DLD1 (cell line): ENCODE results near the gene TREML4.

Experiments used
- in situ Hi-C: cut with HindIII; loops from 2 replicates; pipeline ENCODE4 v1.10.0; 2017; ENCODE audit warnings: low sequenced_read_pairs

The TREML4 gene

DNA sequence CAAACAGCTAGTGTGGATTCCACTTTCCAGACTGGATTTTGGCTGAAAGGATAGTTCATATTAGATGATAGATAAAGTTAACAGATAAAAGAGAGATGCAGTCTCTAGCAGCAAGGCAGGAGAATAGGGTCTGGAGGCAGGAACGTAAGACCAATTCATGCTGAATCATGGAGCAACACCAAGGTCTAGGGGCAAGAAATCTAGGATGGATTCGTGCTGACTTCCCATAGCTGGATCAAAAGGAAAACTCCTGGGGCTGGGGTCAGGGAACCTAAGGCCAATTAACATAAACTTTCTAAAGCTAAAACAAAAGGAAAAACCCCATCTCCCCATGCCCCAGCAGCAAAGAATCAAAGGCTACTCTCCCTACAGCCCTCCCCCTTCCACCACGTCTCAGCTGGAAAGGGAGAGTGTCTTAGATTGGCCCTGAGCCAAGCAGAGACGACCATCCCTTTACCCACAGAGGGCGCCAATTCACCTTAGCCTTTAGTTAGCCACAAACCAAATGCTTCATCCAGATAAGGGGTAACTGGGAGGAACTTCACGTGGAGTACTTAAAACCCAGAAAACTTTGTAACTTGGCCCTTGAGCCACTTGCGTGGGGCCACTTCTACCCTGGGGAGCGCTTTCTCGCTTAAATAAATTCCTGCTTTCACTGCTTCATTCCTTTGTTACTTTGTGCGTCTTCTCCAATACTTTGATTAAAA is 50.7 kb downstream of the TREML4 start:
- in situ Hi-C loops, result no loop called here

DNA sequence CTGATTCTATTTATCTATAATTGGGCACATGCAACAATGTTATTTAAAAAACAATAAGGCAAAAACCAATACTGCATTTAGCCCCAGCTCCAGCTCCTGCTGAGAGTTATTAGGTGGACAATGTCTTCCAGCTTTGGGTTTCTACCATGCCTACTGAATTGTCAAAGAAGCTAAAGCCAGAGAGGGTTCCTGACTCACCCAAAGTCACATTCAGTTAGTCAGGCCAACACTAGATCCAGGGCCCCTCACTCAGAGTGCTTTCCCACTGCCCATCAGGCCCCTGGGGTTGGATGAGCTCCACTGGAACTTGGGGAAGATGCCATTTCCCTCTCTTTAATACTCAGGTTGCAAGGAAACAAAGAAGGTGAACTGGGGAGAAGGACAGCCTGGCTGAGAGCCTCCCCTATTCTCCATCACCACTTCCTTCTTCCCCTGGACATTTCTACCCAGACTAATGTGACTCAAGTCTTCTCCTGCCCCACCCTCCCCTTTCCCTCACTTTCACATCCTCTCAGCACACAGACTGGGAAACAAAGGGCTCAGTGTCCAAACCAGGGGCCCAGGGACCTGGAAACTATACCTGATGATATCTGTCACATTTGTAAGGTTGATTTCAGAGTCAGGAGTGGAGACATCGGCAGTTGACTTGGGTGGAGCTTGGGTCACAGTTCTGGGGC is 52.4 kb downstream of the TREML4 start:
- in situ Hi-C loops, result no loop called here

DNA sequence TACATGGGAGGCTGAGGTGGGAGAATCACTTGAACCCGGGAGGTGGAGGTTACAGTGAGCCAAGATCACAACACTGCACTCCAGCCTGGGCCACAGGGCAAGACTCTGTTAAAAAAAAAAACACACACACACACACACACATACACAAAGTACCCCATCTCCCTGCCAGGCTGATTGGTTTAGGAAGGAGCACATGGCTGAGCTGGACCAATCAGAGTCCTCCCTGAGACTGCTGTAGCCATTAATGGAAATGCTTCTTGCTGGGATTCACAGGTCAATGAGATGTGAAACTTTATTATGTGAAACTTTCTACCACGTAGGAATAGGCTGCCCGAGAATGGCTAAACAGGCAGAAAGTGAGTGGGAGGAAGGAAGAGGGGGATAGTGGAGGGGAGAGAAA is 55.5 kb downstream of the TREML4 start:
- in situ Hi-C loops, result no loop called here

DNA sequence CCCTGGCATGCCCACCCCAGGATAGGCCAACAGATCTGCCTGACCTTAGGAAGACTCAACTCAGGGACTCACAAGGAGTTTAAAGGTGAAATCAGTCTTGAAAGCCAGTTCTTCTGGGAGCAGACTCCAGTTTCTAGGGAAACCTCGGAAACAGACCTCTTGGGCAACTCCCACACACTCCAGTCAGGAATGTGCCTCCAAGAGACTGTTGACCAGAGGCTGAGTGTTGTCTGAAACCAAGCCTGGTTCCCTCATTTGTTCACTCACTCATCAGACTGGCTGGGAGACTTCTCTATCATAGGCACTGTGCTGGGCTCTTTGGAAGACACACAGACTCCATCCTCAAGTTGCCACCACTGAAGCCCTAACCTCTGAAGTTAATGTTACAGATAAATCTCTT is 56.6 kb downstream of the TREML4 start:
- in situ Hi-C loops, result no loop called here

DNA sequence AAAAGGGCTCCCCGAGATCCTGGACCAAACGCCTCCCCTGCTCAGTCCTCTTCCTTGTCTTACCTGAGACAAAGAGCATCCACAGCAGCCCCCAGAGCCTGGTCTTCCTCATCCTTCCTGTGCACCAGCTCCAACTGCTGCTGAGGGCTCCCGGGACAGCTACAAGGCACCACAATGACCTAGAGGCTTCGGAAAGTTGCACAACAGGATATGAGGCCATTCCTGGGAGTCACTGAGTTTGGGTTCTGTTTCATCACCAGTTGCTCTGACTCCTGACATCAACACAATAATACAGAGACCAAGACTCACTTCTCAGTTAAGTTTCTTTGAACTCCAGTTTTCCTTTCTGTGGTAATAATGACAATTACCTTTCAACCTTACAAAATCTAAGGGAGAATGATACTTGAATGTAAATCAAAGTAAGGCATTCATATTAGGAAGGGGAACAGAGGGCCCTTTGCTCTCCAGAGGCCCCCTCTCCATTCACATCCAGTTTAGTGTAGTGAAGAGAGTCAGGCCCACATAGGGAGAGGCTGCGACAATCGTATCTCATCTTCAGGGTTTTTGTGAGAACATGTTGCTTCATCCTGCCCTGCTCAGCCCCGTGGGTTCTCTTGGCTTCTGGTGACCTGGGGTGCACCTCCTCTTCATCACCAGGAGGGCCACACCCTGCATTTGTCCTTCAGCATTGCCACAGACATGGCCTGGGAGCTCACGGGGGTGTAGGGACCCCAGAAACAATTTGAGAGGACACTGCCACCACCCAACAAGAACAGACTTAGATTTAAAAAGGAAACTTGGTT is 58.6 kb downstream of the TREML4 start, which contains the start of gene TREM1:
TSS of gene TREM1 (minus strand) at position 139 of the 803 bp plus-strand sequence. CDS start at position 112, 27 bp downstream.
- in situ Hi-C loops, result no loop called here

DNA sequence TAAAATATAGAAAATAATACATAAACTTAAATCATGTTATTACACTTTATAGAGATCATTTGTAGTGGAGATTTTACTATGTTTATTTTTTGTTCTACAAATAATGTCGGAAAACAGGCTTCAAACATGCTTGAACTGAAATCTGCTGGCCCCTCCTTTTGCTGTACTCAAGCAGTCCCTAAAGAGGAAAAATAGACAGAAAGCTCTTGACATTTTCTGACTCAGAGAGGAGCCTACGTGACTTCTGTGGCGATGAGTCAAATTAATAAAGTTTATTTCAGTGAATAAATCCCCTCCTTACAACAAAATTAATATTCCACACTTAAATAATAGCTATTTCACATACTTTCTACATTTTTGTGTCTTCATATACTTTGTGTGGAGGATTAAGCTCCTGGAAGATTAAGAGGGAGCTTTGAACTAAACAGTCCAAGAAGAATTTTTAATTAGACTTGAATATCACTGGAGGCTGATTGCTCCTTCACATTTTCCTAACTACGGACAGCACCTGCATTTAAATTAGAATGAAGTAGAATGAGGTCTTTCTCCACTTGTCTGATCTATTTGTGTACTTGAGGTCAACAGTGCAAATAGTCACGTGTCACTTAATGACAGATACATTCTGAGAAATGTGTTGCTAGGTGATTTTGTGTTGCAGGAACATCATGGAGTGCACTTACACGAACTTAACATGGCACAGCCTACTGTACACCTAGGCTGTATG is 60.0 kb downstream of the TREML4 start:
- in situ Hi-C loops, result no loop called here
